Activated CD8-positive, alpha-beta T cell treated with anti-CD3 and anti-CD28 coated beads for 36 hours (primary cell): ENCODE data around the gene OR6K2. TPM values are rescaled to one million over a fixed set of nuclear protein-coding genes. Genes with fewer than 3 reads are reported as not detected.
"Not testable (repeated sequence)": the region's sequence is repeated elsewhere in the genome, so short reads cannot be mapped to it uniquely, and the experiment has no call there.

ENCODE experiments used
- ATAC-seq: fragments of 200-7000 bp; cut with Tn5 transposase; one replicate; pipeline ENCODE4 v1.10.0; 2021; ENCODE audit warnings: mild to moderate bottlenecking, moderate library complexity
- CTCF ChIA-PET: fragments of 350-600 bp; sonication (Branson Sonifier 250); formaldehyde crosslinking; loops from one replicate; lab custom pipeline; 2021; ENCODE audit warnings: antibody characterized with exemption; lab: Charles Lee
- POLR2A ChIA-PET: fragments of 350-600 bp; sonication (Branson Sonifier 250); formaldehyde crosslinking; loops from one replicate; lab custom pipeline; 2021; ENCODE audit warnings: antibody characterized with exemption; lab: Charles Lee
- DNase-seq: peaks from one replicate; pipeline ENCODE4 v3.0.0-alpha.2; 2020
- H3K27ac Mint-ChIP-seq: one replicate; pipeline ENCODE4 v1.8.0; 2021; ENCODE audit warnings: mild to moderate bottlenecking, mixed read lengths
- H3K27me3 Mint-ChIP-seq: one replicate; pipeline ENCODE4 v1.8.0; 2021; ENCODE audit warnings: mixed read lengths
- H3K36me3 Mint-ChIP-seq: one replicate; pipeline ENCODE4 v1.8.0; 2021; ENCODE audit warnings: low read depth, mixed read lengths
- H3K4me1 Mint-ChIP-seq: one replicate; pipeline ENCODE4 v1.8.0; 2021; ENCODE audit warnings: low read depth, mixed read lengths
- H3K4me3 Mint-ChIP-seq: one replicate; pipeline ENCODE4 v1.8.0; 2021; ENCODE audit warnings: mild to moderate bottlenecking, moderate library complexity, mixed read lengths
- H3K9me3 Mint-ChIP-seq: one replicate; pipeline ENCODE4 v1.8.0; 2021; ENCODE audit warnings: mixed read lengths
- intact Hi-C: fragments of 100-400 bp; cut with micrococcal nuclease; formaldehyde crosslinking; loops from one replicate; pipeline ENCODE4 v1.10.0; 2022
- total RNA-seq, 2 experiments: library from RNA; stranded (reverse); gene quantifications; one replicate each; pipeline ENCODE4 v1.2.3, GENCODE V29; 2021
- TF ChIP-seq, protein P1 (sequence below): fragments of 200-600 bp; IDR thresholded peaks from one replicate; pipeline ENCODE4 v1.8.0; 2022; ENCODE audit warnings: antibody characterized with exemption, mild to moderate bottlenecking

Gene OR6K2
- total RNA-seq, 2 experiments from 2014 or later: not detected

DNA sequence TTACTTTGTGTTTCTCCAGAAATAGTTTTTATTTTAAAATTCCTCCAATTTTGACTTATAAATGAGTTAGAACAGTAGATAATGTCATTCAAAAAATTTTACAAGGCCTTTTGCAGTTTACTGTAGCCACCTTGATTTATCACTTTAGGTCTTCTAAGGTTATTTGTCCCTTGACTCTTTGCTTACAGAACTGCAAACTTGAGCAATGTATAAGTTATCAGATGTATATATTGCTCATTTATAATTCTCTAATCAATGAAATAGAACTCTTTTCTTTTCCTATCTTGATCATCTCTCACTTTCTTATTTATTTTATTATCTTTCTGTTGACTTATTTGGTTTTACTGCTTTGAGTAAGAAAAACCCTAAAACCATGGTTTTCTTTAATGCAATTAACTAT, 8.1 kb downstream of the OR6K2 start:
- no peak for DNase-seq
- TF ChIP-seq, protein P1, sequence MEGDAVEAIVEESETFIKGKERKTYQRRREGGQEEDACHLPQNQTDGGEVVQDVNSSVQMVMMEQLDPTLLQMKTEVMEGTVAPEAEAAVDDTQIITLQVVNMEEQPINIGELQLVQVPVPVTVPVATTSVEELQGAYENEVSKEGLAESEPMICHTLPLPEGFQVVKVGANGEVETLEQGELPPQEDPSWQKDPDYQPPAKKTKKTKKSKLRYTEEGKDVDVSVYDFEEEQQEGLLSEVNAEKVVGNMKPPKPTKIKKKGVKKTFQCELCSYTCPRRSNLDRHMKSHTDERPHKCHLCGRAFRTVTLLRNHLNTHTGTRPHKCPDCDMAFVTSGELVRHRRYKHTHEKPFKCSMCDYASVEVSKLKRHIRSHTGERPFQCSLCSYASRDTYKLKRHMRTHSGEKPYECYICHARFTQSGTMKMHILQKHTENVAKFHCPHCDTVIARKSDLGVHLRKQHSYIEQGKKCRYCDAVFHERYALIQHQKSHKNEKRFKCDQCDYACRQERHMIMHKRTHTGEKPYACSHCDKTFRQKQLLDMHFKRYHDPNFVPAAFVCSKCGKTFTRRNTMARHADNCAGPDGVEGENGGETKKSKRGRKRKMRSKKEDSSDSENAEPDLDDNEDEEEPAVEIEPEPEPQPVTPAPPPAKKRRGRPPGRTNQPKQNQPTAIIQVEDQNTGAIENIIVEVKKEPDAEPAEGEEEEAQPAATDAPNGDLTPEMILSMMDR: no peak
- Mint-ChIP-seq H3K4me3 (no peak overlapping the region), H3K36me3 (no peaks in the 10 kb centered on the region), H3K27me3 (peaks cover 4% of the 10 kb centered on the region), H3K27ac (no peak overlapping the region), H3K4me1 (no peaks in the 10 kb centered on the region), H3K9me3 (no peaks in the 10 kb centered on the region)
- ChIA-PET POLR2A (no interaction called here), CTCF (no interaction called here)
- intact Hi-C loops: no loop called here
- ATAC-seq: no peak

DNA sequence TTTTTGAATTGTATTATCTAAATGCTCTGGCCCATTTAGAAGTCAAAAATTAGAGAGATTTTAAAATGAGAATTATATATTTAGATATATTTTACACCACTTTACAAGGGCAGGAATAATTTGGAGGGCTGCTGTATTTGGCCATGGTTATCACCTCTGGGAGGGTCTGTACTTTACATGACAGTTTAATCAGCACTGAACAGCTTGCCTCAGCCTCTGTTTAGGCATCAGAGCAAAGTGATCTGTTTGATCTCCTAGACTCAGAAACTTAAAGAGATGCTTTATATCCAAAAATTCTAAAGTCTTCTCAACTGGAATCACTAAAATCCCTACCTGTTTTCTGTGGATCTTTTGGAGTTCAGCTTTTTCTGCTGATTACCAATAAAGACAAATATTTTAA, 8.5 kb downstream of the OR6K2 start:
- ATAC-seq (no peak), DNase-seq (no peak)
- Mint-ChIP-seq H3K9me3 (no peaks in the 10 kb centered on the region), H3K4me1 (no peaks in the 10 kb centered on the region), H3K27ac (no peak overlapping the region), H3K27me3 (peaks cover 4% of the 10 kb centered on the region), H3K4me3 (no peak overlapping the region), H3K36me3 (no peaks in the 10 kb centered on the region)
- TF ChIP-seq, protein P1: no peak
- CTCF ChIA-PET: no interaction called here
- intact Hi-C loops: no loop called here
- POLR2A ChIA-PET: no interaction called here

DNA sequence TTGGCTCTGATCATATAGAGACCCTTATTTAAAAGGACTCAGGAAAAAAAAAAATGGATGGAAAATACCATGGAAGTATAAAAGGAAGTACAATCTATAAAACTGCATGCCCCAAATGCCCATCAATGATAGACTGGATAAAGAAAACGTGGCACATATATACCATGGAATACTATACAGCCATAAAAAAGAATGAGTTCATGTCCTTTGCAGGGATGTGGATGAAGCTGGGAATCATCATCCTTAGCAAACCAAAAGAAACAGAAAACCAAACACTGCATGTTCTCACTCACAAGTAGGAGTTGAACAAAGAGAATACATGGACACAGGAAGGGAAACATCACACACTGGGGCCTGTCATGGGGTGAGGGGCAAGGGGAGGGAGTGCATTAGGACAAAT, 9.3 kb downstream of the OR6K2 start:
- H3K36me3 Mint-ChIP-seq, H3K4me3 Mint-ChIP-seq, POLR2A ChIA-PET, CTCF ChIA-PET, H3K9me3 Mint-ChIP-seq, H3K27me3 Mint-ChIP-seq, H3K4me1 Mint-ChIP-seq, DNase-seq, ATAC-seq, intact Hi-C loops, H3K27ac Mint-ChIP-seq: not testable (repeated sequence)

DNA sequence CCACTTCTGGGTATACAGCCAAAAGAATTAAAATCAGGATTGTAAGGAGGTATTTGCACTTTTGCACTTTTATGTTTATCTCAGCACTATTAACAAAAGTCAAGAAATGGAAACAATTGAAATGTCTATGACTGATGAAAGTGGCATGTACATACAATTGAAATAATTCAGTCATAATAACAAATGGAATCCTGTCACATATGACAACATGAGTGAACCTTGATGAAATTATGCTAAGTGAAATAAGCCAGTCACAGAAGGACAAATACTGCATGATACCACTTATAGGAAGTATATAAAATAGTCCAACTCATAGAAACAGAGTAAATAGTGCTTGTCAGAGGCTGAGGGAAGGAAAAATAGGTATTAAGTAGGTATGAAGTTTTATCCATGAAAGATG, 10.6 kb downstream of the OR6K2 start:
- TF ChIP-seq, protein P1: no peak
- peaks cover 9% of the 10 kb centered on the region for H3K27me3 Mint-ChIP-seq
- ChIA-PET CTCF (no interaction called here), POLR2A (no interaction called here)
- no peaks in the 10 kb centered on the region for H3K4me1 Mint-ChIP-seq
- ATAC-seq (no peak), DNase-seq (no peak)
- H3K27ac Mint-ChIP-seq: no peak overlapping the region
- intact Hi-C loops: no loop called here
- H3K36me3 Mint-ChIP-seq: no peaks in the 10 kb centered on the region
- H3K9me3 Mint-ChIP-seq: no peaks in the 10 kb centered on the region
- H3K4me3 Mint-ChIP-seq: no peak overlapping the region

DNA sequence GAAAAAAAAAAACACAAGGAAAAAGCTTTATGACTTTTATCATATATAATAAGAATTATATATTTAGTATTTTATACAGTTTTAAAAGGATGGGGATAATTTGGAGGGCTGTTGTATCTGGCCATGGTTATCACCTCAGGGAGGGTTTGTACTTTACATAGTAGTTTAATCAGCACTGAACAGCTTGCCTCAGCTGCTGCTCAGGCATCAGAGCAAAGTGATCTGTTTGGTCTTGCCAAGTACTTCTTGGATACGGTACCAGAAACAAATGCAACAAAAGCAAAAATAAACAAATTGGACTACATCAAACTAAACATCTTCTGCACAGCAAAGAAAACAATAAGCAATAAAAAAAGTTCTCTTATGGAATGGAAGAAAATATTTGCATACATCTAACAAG, 11.3 kb downstream of the OR6K2 start:
- Mint-ChIP-seq H3K4me3 (no peak overlapping the region), H3K27ac (no peak overlapping the region), H3K27me3 (peaks cover 13% of the 10 kb centered on the region), H3K4me1 (no peaks in the 10 kb centered on the region), H3K9me3 (no peaks in the 10 kb centered on the region), H3K36me3 (no peaks in the 10 kb centered on the region)
- ATAC-seq: no peak
- CTCF ChIA-PET: no interaction called here
- TF ChIP-seq, protein P1: no peak
- intact Hi-C loops: no loop called here
- DNase-seq: no peak
- POLR2A ChIA-PET: no interaction called here

DNA sequence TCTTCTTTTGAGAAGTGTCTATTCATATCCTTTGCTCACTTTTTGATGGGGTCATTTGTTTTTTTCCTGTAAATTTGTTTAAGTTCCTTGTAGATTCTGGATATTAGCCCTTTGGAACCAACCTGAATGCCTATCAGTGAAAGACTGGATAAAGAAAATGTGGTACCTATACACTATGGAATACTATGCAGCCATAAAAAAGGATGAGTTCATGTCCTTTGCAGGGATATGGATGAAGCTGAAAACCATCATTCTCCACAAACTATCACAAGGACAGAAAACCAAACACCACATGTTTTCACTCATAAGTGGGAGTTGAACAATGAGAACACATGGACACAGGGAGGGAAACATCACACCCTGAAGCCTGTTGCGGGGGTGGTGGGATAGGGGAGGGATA, 12.1 kb downstream of the OR6K2 start:
- H3K4me3 Mint-ChIP-seq, H3K27ac Mint-ChIP-seq, H3K36me3 Mint-ChIP-seq, ATAC-seq, H3K4me1 Mint-ChIP-seq, H3K9me3 Mint-ChIP-seq, CTCF ChIA-PET, DNase-seq, intact Hi-C loops, POLR2A ChIA-PET: not testable (repeated sequence)
- H3K27me3 Mint-ChIP-seq: peaks cover 14% of the 10 kb centered on the region
